Smooth muscle cell (in vitro differentiated cells): Measurements from ENCODE around the gene CATSPERD. TPM values are rescaled to one million over a fixed set of nuclear protein-coding genes. Genes with fewer than 3 reads are reported as not detected.

Experiments
- DNase-seq: peaks from one replicate; lab custom pipeline; 2025; ENCODE audit not compliant: unreplicated experiment; lab: John Stamatoyannopoulos, UW
- H2AFZ ChIP-seq: fragments of 200-600 bp; sonication (generic); 2 replicates; pipeline ENCODE4 v1.6.0; 2016; ENCODE audit warnings: antibody characterized with exemption, low read depth, mild to moderate bottlenecking
- H3F3A ChIP-seq: fragments of 200-600 bp; sonication (generic); 2 replicates; pipeline ENCODE4 v1.6.0; 2017; ENCODE audit warnings: antibody characterized with exemption, low read depth
- H3K27ac ChIP-seq: fragments of 200-600 bp; sonication (generic); 2 replicates; pipeline ENCODE4 v1.5.1; 2016; ENCODE audit warnings: low read depth, mild to moderate bottlenecking
- H3K27me3 ChIP-seq: fragments of 200-600 bp; sonication (generic); 2 replicates; pipeline ENCODE4 v1.6.1; 2016; ENCODE audit warnings: low read depth, mild to moderate bottlenecking
- H3K36me3 ChIP-seq: fragments of 200-600 bp; sonication (generic); 2 replicates; pipeline ENCODE4 v1.5.1; 2016; ENCODE audit warnings: low read depth
- H3K4me1 ChIP-seq: fragments of 200-600 bp; sonication (generic); 2 replicates; pipeline ENCODE4 v1.5.1; 2016; ENCODE audit warnings: low read depth
- H3K4me2 ChIP-seq: fragments of 200-600 bp; sonication (generic); 2 replicates; pipeline ENCODE4 v1.6.0; 2016; ENCODE audit warnings: mild to moderate bottlenecking
- H3K4me3 ChIP-seq: fragments of 200-600 bp; sonication (generic); 2 replicates; pipeline ENCODE4 v1.5.1; 2016; ENCODE audit warnings: mild to moderate bottlenecking
- H3K79me2 ChIP-seq: fragments of 200-600 bp; sonication (generic); 2 replicates; pipeline ENCODE4 v1.6.0; 2016; ENCODE audit warnings: low read depth, mild to moderate bottlenecking
- H3K9ac ChIP-seq: fragments of 200-600 bp; sonication (generic); 2 replicates; pipeline ENCODE4 v1.6.0; 2016; ENCODE audit warnings: low read depth
- H3K9me3 ChIP-seq: fragments of 200-600 bp; sonication (generic); replicated peaks from 2 replicates; pipeline ENCODE4 v1.5.1; 2016; ENCODE audit warnings: low read depth
- H4K20me1 ChIP-seq: fragments of 200-600 bp; sonication (generic); 2 replicates; pipeline ENCODE4 v1.6.0; 2016; ENCODE audit warnings: low read depth
- WGBS: methylation state at CpG from one replicate; pipeline ENCODE4 v1.1.7; 2016; ENCODE audit warnings: low lambda C conversion rate; 5-methylcytosine and 5-hydroxymethylcytosine counted together
- polyA plus RNA-seq: library from polyadenylated mRNA; unstranded; fragments of >200 nt; fragmentation: Nextera tagmentation; extraction: Ambion mirVana; gene quantifications from 2 replicates; pipeline ENCODE4 v1.2.1, GENCODE V29; 2016
- total RNA-seq: library from RNA; depleted of rRNA; stranded (reverse); fragments of >200 nt; gene quantifications from 2 replicates; pipeline ENCODE4 v1.2.3, GENCODE V29; 2014
- TF ChIP-seq, protein P1 (sequence below): fragments of 200-600 bp; sonication (generic); IDR thresholded peaks from 2 replicates; pipeline ENCODE4 v1.5.1; 2017; ENCODE audit warnings: borderline replicate concordance, mild to moderate bottlenecking, antibody characterized with exemption; ENCODE audit not compliant: insufficient read depth, poor library complexity, severe bottlenecking

CATSPERD gene
- total and polyA plus RNA-seq, 2 experiments from 2014 or later, result not detected

GRCh38 chr19:5707576-5708575 is 12.6 kb upstream of the CATSPERD start:
- no peaks in the 10 kb centered on the region for H3K9me3 ChIP-seq
- WGBS, result 99% methylated on average over 35 of the region's 37 CpGs

DNA sequence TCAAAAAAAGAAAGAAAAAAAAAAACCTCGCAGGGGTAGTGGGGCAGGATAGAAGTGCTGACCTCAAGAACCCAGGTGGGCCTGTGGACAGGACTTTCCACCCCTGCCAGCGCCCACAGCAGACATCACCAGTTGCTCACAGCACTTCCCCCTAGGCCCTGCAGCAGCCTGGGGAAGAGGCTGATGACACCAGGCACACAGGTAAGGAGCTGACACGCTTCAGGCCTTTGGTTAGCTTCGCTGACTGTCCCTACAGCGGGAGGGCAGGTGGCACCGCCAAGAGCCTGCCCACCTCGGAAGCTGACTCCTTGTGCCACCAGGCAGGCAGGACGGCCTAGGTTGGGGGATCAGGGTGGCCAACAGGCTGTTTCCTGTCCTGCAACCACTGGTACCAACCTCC is 9.4 kb upstream of the CATSPERD start:
- WGBS, result 100% methylated on average over 8 of the region's 8 CpGs

More at GRCh38 chr19:5707576-5708575, 12.6 kb upstream of the CATSPERD start:
- no peaks in the 10 kb centered on the region for H3K4me1 ChIP-seq
- TF ChIP-seq, protein P1, sequence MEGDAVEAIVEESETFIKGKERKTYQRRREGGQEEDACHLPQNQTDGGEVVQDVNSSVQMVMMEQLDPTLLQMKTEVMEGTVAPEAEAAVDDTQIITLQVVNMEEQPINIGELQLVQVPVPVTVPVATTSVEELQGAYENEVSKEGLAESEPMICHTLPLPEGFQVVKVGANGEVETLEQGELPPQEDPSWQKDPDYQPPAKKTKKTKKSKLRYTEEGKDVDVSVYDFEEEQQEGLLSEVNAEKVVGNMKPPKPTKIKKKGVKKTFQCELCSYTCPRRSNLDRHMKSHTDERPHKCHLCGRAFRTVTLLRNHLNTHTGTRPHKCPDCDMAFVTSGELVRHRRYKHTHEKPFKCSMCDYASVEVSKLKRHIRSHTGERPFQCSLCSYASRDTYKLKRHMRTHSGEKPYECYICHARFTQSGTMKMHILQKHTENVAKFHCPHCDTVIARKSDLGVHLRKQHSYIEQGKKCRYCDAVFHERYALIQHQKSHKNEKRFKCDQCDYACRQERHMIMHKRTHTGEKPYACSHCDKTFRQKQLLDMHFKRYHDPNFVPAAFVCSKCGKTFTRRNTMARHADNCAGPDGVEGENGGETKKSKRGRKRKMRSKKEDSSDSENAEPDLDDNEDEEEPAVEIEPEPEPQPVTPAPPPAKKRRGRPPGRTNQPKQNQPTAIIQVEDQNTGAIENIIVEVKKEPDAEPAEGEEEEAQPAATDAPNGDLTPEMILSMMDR, result no peak
- H3K4me2 ChIP-seq, result no peak overlapping the region
- H3K4me3 ChIP-seq, result no peak overlapping the region
- no peaks in the 10 kb centered on the region for H3K79me2 ChIP-seq
- no peak overlapping the region for H2AFZ ChIP-seq
- no peaks in the 10 kb centered on the region for H3K27me3 ChIP-seq
- H4K20me1 ChIP-seq, result peaks cover 48% of the 10 kb centered on the region
- no peaks in the 10 kb centered on the region for H3F3A ChIP-seq
- no peak overlapping the region for H3K9ac ChIP-seq
- no peak for DNase-seq
- no peak overlapping the region for H3K27ac ChIP-seq
- H3K36me3 ChIP-seq, result no peaks in the 10 kb centered on the region

DNA sequence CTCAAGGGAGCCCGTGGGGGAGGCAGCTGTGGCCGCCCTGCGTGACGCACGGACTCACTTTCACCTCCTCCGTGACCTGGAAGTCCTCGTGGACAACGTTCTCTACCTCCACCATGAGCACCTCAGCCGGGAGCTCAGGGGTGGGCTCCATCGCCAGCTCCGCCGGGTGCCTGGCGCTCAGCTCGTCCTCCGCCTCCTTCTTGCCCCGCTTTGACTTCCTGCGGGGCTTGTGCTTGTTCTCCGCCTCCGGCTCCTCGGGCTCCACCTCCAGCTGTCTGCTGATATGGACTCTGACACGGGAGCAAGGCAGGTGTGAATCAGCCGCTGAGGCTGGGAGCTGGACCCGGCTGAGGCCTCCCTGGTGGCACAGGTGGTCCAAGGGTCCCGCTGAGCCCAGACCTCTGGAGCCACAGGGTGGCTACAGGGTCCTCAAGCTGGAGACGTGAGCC is 8.7 kb upstream of the CATSPERD start:
- no peak overlapping the region for H3K4me2 ChIP-seq
- H4K20me1 ChIP-seq, result peaks cover 64% of the 10 kb centered on the region
- no peaks in the 10 kb centered on the region for H3K4me1 ChIP-seq
- DNase-seq, result no peak
- no peak overlapping the region for H3K9ac ChIP-seq
- no peaks in the 10 kb centered on the region for H3K36me3 ChIP-seq
- H3K27ac ChIP-seq, result no peak overlapping the region
- H3K9me3 ChIP-seq, result no peaks in the 10 kb centered on the region
- H3K4me3 ChIP-seq, result no peak overlapping the region
- no peaks in the 10 kb centered on the region for H3F3A ChIP-seq
- 96% methylated on average over 25 of the region's 25 CpGs for WGBS
- H3K79me2 ChIP-seq, result peaks cover 27% of the 10 kb centered on the region
- H2AFZ ChIP-seq, result no peak overlapping the region
- no peaks in the 10 kb centered on the region for H3K27me3 ChIP-seq
- TF ChIP-seq, protein P1, result no peak

More for the DNA sequence above, 9.4 kb upstream of the CATSPERD start:
- Histone ChIP-seq H3K9me3 (no peaks in the 10 kb centered on the region), H3K4me1 (no peaks in the 10 kb centered on the region), H4K20me1 (peaks cover 61% of the 10 kb centered on the region), H3K27ac (no peak overlapping the region), H3K36me3 (no peaks in the 10 kb centered on the region), H3K79me2 (peaks cover 20% of the 10 kb centered on the region), H3K27me3 (no peaks in the 10 kb centered on the region), H3K4me3 (no peak overlapping the region), H3K4me2 (no peak overlapping the region), H2AFZ (no peak overlapping the region), H3K9ac (no peak overlapping the region), H3F3A (no peaks in the 10 kb centered on the region)
- no peak for DNase-seq
- TF ChIP-seq, protein P1, result no peak
